Keratinocyte (primary cell): ENCODE results near the gene ADAMTS15. TPM values are rescaled to one million over a fixed set of nuclear protein-coding genes. Genes with fewer than 3 reads are reported as not detected.
"Not testable (repeated sequence)": the region's sequence is repeated elsewhere in the genome, so short reads cannot be mapped to it uniquely, and the experiment has no call there.

Experiments
- DNase-seq: peaks from one replicate; pipeline ENCODE4 v3.0.0-alpha.2; 2011; ENCODE audit warnings: low read depth, missing footprints, low spot score
- FAIRE-seq: peaks from 2 replicates; lab custom pipeline; 2011; peaks lifted over from hg19 to GRCh38; lab: Jason Lieb, UNC
- H2AFZ ChIP-seq: 2 replicates; pipeline ENCODE4 v1.6.0; 2012; ENCODE audit warnings: low read length, control low read depth, inconsistent platforms; ENCODE audit not compliant: control insufficient read depth
- H3K27ac ChIP-seq: 2 replicates; pipeline ENCODE4 v1.5.1; 2011; ENCODE audit warnings: low read length; ENCODE audit not compliant: control insufficient read depth, insufficient read depth
- H3K27me3 ChIP-seq: 3 replicates; pipeline ENCODE4 v1.6.0; 2011; ENCODE audit warnings: low read length; ENCODE audit not compliant: control insufficient read depth, insufficient read depth; ENCODE audit errors: extremely low read depth
- H3K36me3 ChIP-seq, 2 experiments: 2 replicates in 1 of 2; 3 replicates in 1 of 2; pipeline ENCODE4 v1.5.1; 2011; ENCODE audit warnings: low read length in 2 of 2, mild to moderate bottlenecking in 1 of 2; ENCODE audit not compliant: control insufficient read depth in 2 of 2, insufficient read depth in 2 of 2; ENCODE audit errors: extremely low read depth in 1 of 2
- H3K4me1 ChIP-seq: 3 replicates; pipeline ENCODE4 v1.5.1; 2011; ENCODE audit warnings: low read length; ENCODE audit not compliant: control insufficient read depth, insufficient read depth; ENCODE audit errors: extremely low read depth
- H3K4me2 ChIP-seq: 3 replicates; pipeline ENCODE4 v1.6.0; 2011; ENCODE audit warnings: low read depth, low read length; ENCODE audit not compliant: control insufficient read depth, insufficient read depth; ENCODE audit errors: extremely low read depth
- H3K4me3 ChIP-seq, 3 experiments: fragments of 200-600 bp in 1 of 3; sonication (generic) in 1 of 3; 2 replicates in 2 of 3; 3 replicates in 1 of 3; pipeline ENCODE4 v1.5.1; 2011 to 2016; ENCODE audit warnings: low read length in 3 of 3, mild to moderate bottlenecking in 3 of 3, control low read depth in 2 of 3, inconsistent platforms in 1 of 3, low read depth in 1 of 3, mixed read lengths in 1 of 3, mixed run types in 1 of 3, moderate library complexity in 1 of 3; ENCODE audit not compliant: control insufficient read depth in 2 of 3, insufficient read depth in 2 of 3; ENCODE audit errors: extremely low read depth in 1 of 3
- H3K79me2 ChIP-seq: 2 replicates; pipeline ENCODE4 v1.6.0; 2012; ENCODE audit warnings: low read length; ENCODE audit not compliant: control insufficient read depth, insufficient read depth
- H3K9ac ChIP-seq: 3 replicates; pipeline ENCODE4 v1.6.0; 2011; ENCODE audit warnings: low read length; ENCODE audit not compliant: control insufficient read depth, insufficient read depth; ENCODE audit errors: extremely low read depth
- H3K9me1 ChIP-seq: 3 replicates; pipeline ENCODE4 v1.6.0; 2011; ENCODE audit warnings: low read length; ENCODE audit not compliant: control insufficient read depth, insufficient read depth; ENCODE audit errors: extremely low read depth
- H3K9me3 ChIP-seq: 2 replicates; pipeline ENCODE4 v1.5.1; 2012; ENCODE audit warnings: low read depth, low read length; ENCODE audit not compliant: control insufficient read depth
- H4K20me1 ChIP-seq: 3 replicates; pipeline ENCODE4 v1.6.0; 2011; ENCODE audit warnings: low read length; ENCODE audit not compliant: control insufficient read depth, insufficient read depth; ENCODE audit errors: extremely low read depth
- CTCF ChIP-seq, 3 experiments: IDR thresholded peaks in 1 of 3; conservative IDR thresholded peaks in 1 of 3; optimal IDR thresholded peaks in 1 of 3; 2 replicates in 2 of 3; 3 replicates in 1 of 3; pipeline versions ENCODE3 to v1.5.1; 2011; ENCODE audit warnings: low read length in 3 of 3, mild to moderate bottlenecking in 3 of 3, moderate library complexity in 2 of 3, control low read depth in 1 of 3, inconsistent platforms in 1 of 3; ENCODE audit not compliant: insufficient read depth in 2 of 3; ENCODE audit errors: extremely low read depth in 1 of 3
- EZH2 ChIP-seq: IDR thresholded peaks from one replicate; pipeline ENCODE4 v1.6.1; 2012; ENCODE audit warnings: inconsistent platforms, mild to moderate bottlenecking, low read length, moderate library complexity
- dilution Hi-C: fragments of 300-500 bp; cut with MboI; formaldehyde crosslinking; loops from one replicate; pipeline ENCODE4 v1.7.0; 2020; ENCODE audit warnings: low sequenced_read_pairs; ENCODE audit not compliant: extremely low pct_ligation_motif_present
- polyA plus RNA-seq, 5 experiments: library from polyadenylated mRNA; depleted of rRNA in 3 of 5; stranded (reverse) in 3 of 5; stranded (forward) in 1 of 5; unstranded in 1 of 5; fragments of >200 nt; gene quantifications; 1 replicate in 1 of 5; 2 replicates in 3 of 5; 3 replicates in 1 of 5; pipeline versions ENCODE4 v1.2.1 to v1.2.3, GENCODE V29; 2011 to 2012; ENCODE audit warnings: missing spikeins in 2 of 5, low read depth in 1 of 5, low replicate concordance in 1 of 5

The ADAMTS15 gene
- polyA plus RNA-seq, 1 donor (not counting 4 experiments of a cell fraction or from before 2014, with no cell fraction given): 0.30 TPM

- Histone ChIP-seq H3K27ac (no peak overlapping the region), H3K36me3 (no peaks in the 10 kb centered on the region), H3K9me1 (no peaks in the 10 kb centered on the region), H3K4me2 (no peak overlapping the region), H3K4me1 (peaks cover 35% of the 10 kb centered on the region), H2AFZ (no peak overlapping the region), H3K27me3 (no peaks in the 10 kb centered on the region), H3K79me2 (no peaks in the 10 kb centered on the region), H3K9me3 (no peaks in the 10 kb centered on the region), H4K20me1 (no peaks in the 10 kb centered on the region), H3K9ac (no peak overlapping the region), H3K4me3 (no peak overlapping the region)
- dilution Hi-C loops: no loop called here
- FAIRE-seq: no peak
- DNase-seq: no peak
- TF ChIP-seq CTCF (optimal IDR thresholded peaks at IDR 0.05 in 1 of 3, IDR thresholded peaks at IDR 0.05 in 1 of 3, conservative IDR thresholded peaks at IDR 0.05 in 1 of 3; ENCODE audit: extremely low read depth in 1 of 3, insufficient read depth in 2 of 3, low read length in 3 of 3) (no peak), EZH2 (no peak)
Observed at GRCh38 chr11:130436171-130436570, 12.3 kb upstream of the ADAMTS15 start.

- dilution Hi-C loops: no loop called here
- H3K79me2 ChIP-seq: no peaks in the 10 kb centered on the region
- peak overlapping the region; percentile 62 for H3K4me2 ChIP-seq
- H3K36me3 ChIP-seq: no peaks in the 10 kb centered on the region
- peak overlapping the region; percentile 23 for H3K27ac ChIP-seq
- H3K27me3 ChIP-seq: no peaks in the 10 kb centered on the region
- no peaks in the 10 kb centered on the region for H4K20me1 ChIP-seq
- no peak overlapping the region for H3K4me3 ChIP-seq
- peaks cover 35% of the 10 kb centered on the region for H3K4me1 ChIP-seq
- DNase-seq (no peak), FAIRE-seq (peak; percentile 79)
- H3K9me1 ChIP-seq: no peaks in the 10 kb centered on the region
- no peaks in the 10 kb centered on the region for H3K9me3 ChIP-seq
- TF ChIP-seq CTCF (optimal IDR thresholded peaks at IDR 0.05 in 1 of 3, IDR thresholded peaks at IDR 0.05 in 1 of 3, conservative IDR thresholded peaks at IDR 0.05 in 1 of 3; ENCODE audit: extremely low read depth in 1 of 3, insufficient read depth in 2 of 3, low read length in 3 of 3) (no peak), EZH2 (no peak)
- no peak overlapping the region for H3K9ac ChIP-seq
- H2AFZ ChIP-seq: peak overlapping the region; percentile 80
Observed at GRCh38 chr11:130437848-130438247, 10.6 kb upstream of the ADAMTS15 start.

- H3K9me3 ChIP-seq, H3K27me3 ChIP-seq: not testable (repeated sequence)
Observed at GRCh38 chr11:130438401-130439159, 9.9 kb upstream of the ADAMTS15 start.

More at GRCh38 chr11:130438401-130439159, 9.9 kb upstream of the ADAMTS15 start:
- H3K4me3 ChIP-seq, H3K79me2 ChIP-seq, FAIRE-seq, H3K36me3 ChIP-seq, H3K27ac ChIP-seq, H4K20me1 ChIP-seq, H3K9ac ChIP-seq, DNase-seq, dilution Hi-C loops, H3K9me1 ChIP-seq: not testable (repeated sequence)
- Histone ChIP-seq H3K4me1 (peaks cover 35% of the 10 kb centered on the region), H3K4me2 (peak overlapping the region; percentile 62), H2AFZ (peak overlapping the region; percentile 80)
